SK-N-MC (cell line): ENCODE results near the gene FOXR2.

ENCODE experiments used
- DNase-seq: peaks from one replicate; pipeline ENCODE4 v3.0.0-alpha.2; 2011; ENCODE audit warnings: low read depth, low spot score
- H3K27ac ChIP-seq: fragments of 200-600 bp; sonication (generic); 2 replicates; pipeline ENCODE4 v1.5.1; 2016; ENCODE audit warnings: mixed run types
- H3K36me3 ChIP-seq: fragments of 200-600 bp; sonication (generic); 2 replicates; pipeline ENCODE4 v1.6.1; 2017; ENCODE audit warnings: antibody characterized with exemption, low read length, mixed read lengths; ENCODE audit not compliant: insufficient read depth
- H3K4me3 ChIP-seq: fragments of 200-600 bp; sonication (generic); 2 replicates; pipeline ENCODE4 v1.5.1; 2016
- H3K9ac ChIP-seq: fragments of 200-600 bp; sonication (generic); 2 replicates; pipeline ENCODE4 v1.8.0; 2017; ENCODE audit warnings: mixed run types, mixed read lengths; ENCODE audit not compliant: insufficient read length
- H3K9me3 ChIP-seq: fragments of 200-600 bp; sonication (generic); 2 replicates; pipeline ENCODE4 v1.6.1; 2017; ENCODE audit warnings: low read depth, mild to moderate bottlenecking, antibody characterized with exemption, low read length, moderate library complexity, mixed read lengths
- EZH2 ChIP-seq: fragments of 200-600 bp; sonication (generic); IDR thresholded peaks from one replicate; pipeline ENCODE4 v1.6.1; 2017; ENCODE audit warnings: antibody characterized with exemption
- FOXP2 ChIP-seq: optimal IDR thresholded peaks from 2 replicates; pipeline ENCODE3; 2011; ENCODE audit warnings: mild to moderate bottlenecking, moderate library complexity; ENCODE audit not compliant: insufficient read depth; ENCODE audit errors: extremely low read length, control extremely low read depth
- POLR2AphosphoS5 ChIP-seq: IDR thresholded peaks from 2 replicates; pipeline ENCODE4 v1.6.1; 2012; ENCODE audit warnings: mild to moderate bottlenecking, low read depth, low read length, borderline replicate concordance

The FOXR2 gene

DNA sequence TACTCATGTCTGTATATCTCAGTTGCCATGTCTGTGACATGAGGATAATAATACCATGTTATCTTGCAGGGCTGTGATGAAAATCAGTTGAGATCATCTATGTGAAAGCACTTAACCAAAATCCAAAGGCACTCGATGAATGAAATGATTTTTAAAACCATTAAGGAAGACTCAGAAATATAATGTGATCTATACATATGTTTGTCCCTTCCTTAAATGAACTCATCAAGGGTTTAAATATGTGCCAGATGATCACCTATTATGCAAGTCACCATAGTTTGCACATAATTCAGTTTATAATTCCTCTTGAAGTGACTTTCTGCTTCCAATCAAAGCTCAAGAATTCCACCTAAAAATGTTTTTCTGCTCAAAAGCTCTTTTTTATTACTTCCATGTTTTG is at the start of gene FOXR2:
FOXR2 (plus strand) TSS at position 301 of the 400 bp plus-strand sequence. CDS start 312 bp downstream, outside the sequence.
- Histone ChIP-seq H3K4me3 (no peak within 1 kb of the TSS), H3K36me3 (no peaks in the 10 kb centered on the region), H3K9me3 (no peaks in the 10 kb centered on the region), H3K9ac (no peak within 1 kb of the TSS), H3K27ac (no peak within 1 kb of the TSS)
- DNase-seq = no peak
- no peak for TF ChIP-seq POLR2AphosphoS5
- no peak for TF ChIP-seq EZH2
- TF ChIP-seq FOXP2 = no peak

- H3K9ac ChIP-seq = no peak overlapping the region
- no peak overlapping the region for H3K27ac ChIP-seq
- TF ChIP-seq EZH2 = no peak
- TF ChIP-seq FOXP2 = no peak
- no peak for TF ChIP-seq POLR2AphosphoS5
- no peaks in the 10 kb centered on the region for H3K9me3 ChIP-seq
- no peak for DNase-seq
- no peaks in the 10 kb centered on the region for H3K36me3 ChIP-seq
- H3K4me3 ChIP-seq = no peak overlapping the region
Observed at GRCh38 chrX:55579115-55579514, 44.1 kb upstream of the FOXR2 start.

- no peak overlapping the region for H3K27ac ChIP-seq
- no peaks in the 10 kb centered on the region for H3K9me3 ChIP-seq
- H3K4me3 ChIP-seq = no peak overlapping the region
- no peak overlapping the region for H3K9ac ChIP-seq
- no peak for DNase-seq
- TF ChIP-seq EZH2 = no peak
- TF ChIP-seq POLR2AphosphoS5 = no peak
- no peak for TF ChIP-seq FOXP2
- no peaks in the 10 kb centered on the region for H3K36me3 ChIP-seq
Observed at GRCh38 chrX:55582447-55582846, 40.8 kb upstream of the FOXR2 start.

- Histone ChIP-seq H3K36me3 (no peaks in the 10 kb centered on the region), H3K27ac (no peak overlapping the region), H3K9me3 (no peaks in the 10 kb centered on the region), H3K4me3 (no peak overlapping the region), H3K9ac (no peak overlapping the region)
- TF ChIP-seq EZH2 (no peak), FOXP2 (no peak), POLR2AphosphoS5 (no peak)
- DNase-seq = no peak
Observed at GRCh38 chrX:55593296-55593695, 29.9 kb upstream of the FOXR2 start.

DNA sequence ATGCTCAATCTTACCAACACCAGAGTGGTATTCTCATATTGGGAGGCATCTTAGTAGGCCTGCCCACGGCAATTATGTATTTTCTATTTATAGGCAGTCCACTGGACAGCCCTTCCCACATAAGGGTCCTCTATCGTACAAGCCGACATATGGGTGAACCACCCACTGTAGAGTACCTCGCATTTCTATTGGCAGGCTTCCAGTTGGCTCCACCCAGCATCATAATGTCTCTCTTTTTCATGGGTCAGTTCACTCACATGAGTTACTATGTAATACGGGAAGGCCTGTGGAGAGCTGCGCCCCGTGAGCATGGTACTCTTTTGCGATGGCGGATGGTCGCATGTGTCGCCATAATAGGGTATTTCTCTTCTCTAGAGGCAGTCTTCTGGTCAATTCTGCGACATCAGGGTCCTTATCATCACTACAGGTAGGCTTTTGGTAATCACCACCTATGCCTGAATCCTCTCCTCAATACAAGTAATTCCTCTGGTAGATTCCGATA is 29.4 kb upstream of the FOXR2 start:
- no peak for DNase-seq
- TF ChIP-seq EZH2 (no peak), FOXP2 (no peak), POLR2AphosphoS5 (no peak)
- Histone ChIP-seq H3K36me3 (no peaks in the 10 kb centered on the region), H3K9me3 (no peaks in the 10 kb centered on the region), H3K9ac (no peak overlapping the region), H3K27ac (no peak overlapping the region), H3K4me3 (no peak overlapping the region)

GRCh38 chrX:55598333-55598732 is 24.9 kb upstream of the FOXR2 start:
- Histone ChIP-seq H3K36me3 (no peaks in the 10 kb centered on the region), H3K9ac (no peak overlapping the region), H3K27ac (no peak overlapping the region), H3K4me3 (no peak overlapping the region), H3K9me3 (no peaks in the 10 kb centered on the region)
- no peak for TF ChIP-seq EZH2
- no peak for TF ChIP-seq FOXP2
- DNase-seq = no peak

- Histone ChIP-seq H3K4me3 (no peak overlapping the region), H3K36me3 (no peaks in the 10 kb centered on the region), H3K9me3 (no peaks in the 10 kb centered on the region), H3K27ac (no peak overlapping the region), H3K9ac (no peak overlapping the region)
- no peak for TF ChIP-seq EZH2
- TF ChIP-seq POLR2AphosphoS5 = no peak
- no peak for DNase-seq
Observed at GRCh38 chrX:55619547-55619946, 3.7 kb upstream of the FOXR2 start.

- TF ChIP-seq EZH2 (no peak), FOXP2 (no peak), POLR2AphosphoS5 (no peak)
- H3K4me3 ChIP-seq = no peak overlapping the region
- H3K27ac ChIP-seq = no peak overlapping the region
- DNase-seq = no peak
- H3K36me3 ChIP-seq = no peaks in the 10 kb centered on the region
- no peaks in the 10 kb centered on the region for H3K9me3 ChIP-seq
- no peak overlapping the region for H3K9ac ChIP-seq
Observed at GRCh38 chrX:55624403-55624802, 1.2 kb downstream of the FOXR2 start.

DNA sequence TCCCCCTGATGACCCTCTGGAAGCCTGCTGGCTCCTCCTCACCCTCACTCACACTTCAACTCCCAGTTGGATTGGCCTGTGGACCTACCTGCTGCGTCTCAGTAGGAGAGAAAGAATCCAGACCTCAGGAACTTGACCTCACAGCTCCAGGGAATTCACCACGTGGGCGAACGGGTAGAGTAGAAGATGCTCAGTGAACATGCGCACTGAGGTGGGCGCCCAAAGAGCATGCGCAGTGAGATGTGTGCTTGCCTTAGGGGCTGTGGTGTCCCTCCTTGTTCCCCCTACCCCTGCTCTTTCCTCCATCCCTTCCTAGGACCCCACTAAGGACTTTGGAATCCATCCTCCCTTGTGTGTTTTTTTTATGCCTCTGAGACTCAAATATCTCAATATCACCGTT is 12.9 kb downstream of the FOXR2 start:
- Histone ChIP-seq H3K27ac (no peak overlapping the region), H3K9ac (no peak overlapping the region), H3K9me3 (no peaks in the 10 kb centered on the region), H3K36me3 (no peaks in the 10 kb centered on the region), H3K4me3 (no peak overlapping the region)
- TF ChIP-seq POLR2AphosphoS5 (no peak), FOXP2 (no peak), EZH2 (no peak)
- DNase-seq = no peak
